ENCODE results near the gene RNF2. TPM values are rescaled to one million over a fixed set of nuclear protein-coding genes. Genes with fewer than 3 reads are reported as not detected.
A peak's percentile ranks its signal among the peaks of the same experiment; 100 is the strongest.

Gene RNF2
- total and polyA plus RNA-seq, 2 experiments from 2014 or later: 18.2 to 19.6 TPM

GRCh38 chr1:185070051-185070450 is 24.7 kb downstream of the RNF2 start:
- no peak for DNase-seq
- H3K9me2 ChIP-seq (ENCODE audit: insufficient read depth): no peaks in the 10 kb centered on the region
- no peak overlapping the region for H3K27ac ChIP-seq
- H4K20me1 ChIP-seq (ENCODE audit: insufficient read depth): no peaks in the 10 kb centered on the region
- no peak overlapping the region for H3K4me3 ChIP-seq
- in situ Hi-C loops (cut with MboI): no loop called here
- TF ChIP-seq EZH2 (IDR thresholded peaks at IDR 0.05; ENCODE audit: insufficient read depth, poor library complexity, severe bottlenecking) (no peak), EZH2phosphoT487 (IDR thresholded peaks at IDR 0.05; ENCODE audit: insufficient read depth, low read depth) (no peak)
- H3F3A ChIP-seq (ENCODE audit: insufficient read depth): peaks cover 10% of the 10 kb centered on the region; the same call in 1 of the 2 replicates
- no peak overlapping the region for H3K4me2 ChIP-seq (ENCODE audit: unreplicated experiment)
- H3K36me3 ChIP-seq (ENCODE audit: low read depth): no peaks in the 10 kb centered on the region
- H2AFZ ChIP-seq: no peak overlapping the region
- H3K9ac ChIP-seq: no peak overlapping the region
- no peaks in the 10 kb centered on the region for H3K27me3 ChIP-seq (replicated peaks; ENCODE audit: insufficient read depth)
- no peaks in the 10 kb centered on the region for H3K9me3 ChIP-seq (ENCODE audit: low read depth)
- peaks cover 100% of the 10 kb centered on the region for H3K79me2 ChIP-seq (ENCODE audit: insufficient read depth)
- peaks cover 15% of the 10 kb centered on the region; the same call in 1 of the 2 replicates for H3K4me1 ChIP-seq (ENCODE audit: insufficient read depth)

- peak; percentile 42 for DNase-seq
- Histone ChIP-seq H3K9me2 (ENCODE audit: insufficient read depth) (no peaks in the 10 kb centered on the region; the same call in 1 of the 2 replicates), H3K36me3 (ENCODE audit: low read depth) (no peaks in the 10 kb centered on the region), H3K4me3 (no peak overlapping the region), H3K9me3 (ENCODE audit: low read depth) (no peaks in the 10 kb centered on the region), H3K4me2 (ENCODE audit: unreplicated experiment) (no peak overlapping the region), H3F3A (ENCODE audit: insufficient read depth) (peaks cover 10% of the 10 kb centered on the region; the same call in 1 of the 2 replicates), H4K20me1 (ENCODE audit: insufficient read depth) (no peaks in the 10 kb centered on the region; the same call in 1 of the 2 replicates), H3K9ac (no peak overlapping the region), H2AFZ (no peak overlapping the region), H3K4me1 (ENCODE audit: insufficient read depth) (peaks cover 15% of the 10 kb centered on the region; the same call in 1 of the 2 replicates), H3K79me2 (ENCODE audit: insufficient read depth) (peaks cover 100% of the 10 kb centered on the region), H3K27me3 (replicated peaks; ENCODE audit: insufficient read depth) (no peaks in the 10 kb centered on the region), H3K27ac (no peak overlapping the region)
- in situ Hi-C loops (cut with MboI): no loop called here
- WGBS, 2 experiments (ENCODE audit: low coverage in 1 of 2, low lambda C conversion rate in 2 of 2, missing lambda C conversion rate in 2 of 2): 86 to 95% methylated on average over 2 of the region's 2 CpGs
- no peak for TF ChIP-seq EZH2phosphoT487 (IDR thresholded peaks at IDR 0.05; ENCODE audit: insufficient read depth, low read depth)
- no peak for TF ChIP-seq EZH2 (IDR thresholded peaks at IDR 0.05; ENCODE audit: insufficient read depth, poor library complexity, severe bottlenecking)
These were observed 28.4 kb downstream of the RNF2 start for GRCh38 chr1:185073725-185074124.

GRCh38 chr1:185074307-185074706 is 28.9 kb downstream of the RNF2 start:
- Histone ChIP-seq H3K4me2 (ENCODE audit: unreplicated experiment) (no peak overlapping the region), H4K20me1 (ENCODE audit: insufficient read depth) (no peaks in the 10 kb centered on the region; the same call in 1 of the 2 replicates), H3K9me2 (ENCODE audit: insufficient read depth) (no peaks in the 10 kb centered on the region; the same call in 1 of the 2 replicates), H3K4me1 (ENCODE audit: insufficient read depth) (peaks cover 15% of the 10 kb centered on the region; the same call in 1 of the 2 replicates), H2AFZ (no peak overlapping the region), H3K27ac (no peak overlapping the region), H3K79me2 (ENCODE audit: insufficient read depth) (peaks cover 100% of the 10 kb centered on the region), H3K9me3 (ENCODE audit: low read depth) (no peaks in the 10 kb centered on the region), H3K27me3 (replicated peaks; ENCODE audit: insufficient read depth) (no peaks in the 10 kb centered on the region), H3K36me3 (ENCODE audit: low read depth) (no peaks in the 10 kb centered on the region), H3K9ac (no peak overlapping the region), H3K4me3 (no peak overlapping the region), H3F3A (ENCODE audit: insufficient read depth) (peaks cover 10% of the 10 kb centered on the region; the same call in 1 of the 2 replicates)
- DNase-seq: peak; percentile 69
- in situ Hi-C loops (cut with MboI): no loop called here
- TF ChIP-seq EZH2phosphoT487 (IDR thresholded peaks at IDR 0.05; ENCODE audit: insufficient read depth, low read depth): no peak
- no peak for TF ChIP-seq EZH2 (IDR thresholded peaks at IDR 0.05; ENCODE audit: insufficient read depth, poor library complexity, severe bottlenecking)

DNA sequence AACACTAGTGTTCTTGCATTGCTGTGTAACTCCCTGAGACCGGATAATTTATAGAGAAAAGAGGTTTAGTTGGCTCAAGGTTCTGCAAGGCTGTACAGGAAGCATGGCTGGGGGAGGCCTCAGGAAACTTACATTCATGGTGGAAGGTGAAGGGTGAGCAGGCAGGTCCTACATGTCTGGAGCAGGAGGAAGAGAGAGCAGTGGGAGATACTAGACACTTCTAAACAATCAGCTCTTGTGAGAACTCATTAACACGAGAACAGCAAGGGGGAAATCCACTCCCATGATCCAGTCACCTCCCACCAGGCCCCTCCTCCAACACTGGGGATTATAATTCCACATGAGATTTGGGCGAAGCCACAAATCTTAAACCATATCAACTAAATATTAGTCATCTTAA is 30.1 kb downstream of the RNF2 start:
- Histone ChIP-seq H3K4me1 (ENCODE audit: insufficient read depth) (peaks cover 15% of the 10 kb centered on the region; the same call in 1 of the 2 replicates), H3K79me2 (ENCODE audit: insufficient read depth) (peaks cover 100% of the 10 kb centered on the region), H3K9ac (no peak overlapping the region), H3K27me3 (replicated peaks; ENCODE audit: insufficient read depth) (no peaks in the 10 kb centered on the region), H4K20me1 (ENCODE audit: insufficient read depth) (no peaks in the 10 kb centered on the region; the same call in 1 of the 2 replicates), H3K27ac (no peak overlapping the region), H2AFZ (no peak overlapping the region), H3K4me2 (ENCODE audit: unreplicated experiment) (no peak overlapping the region), H3F3A (ENCODE audit: insufficient read depth) (peaks cover 10% of the 10 kb centered on the region; the same call in 1 of the 2 replicates), H3K36me3 (ENCODE audit: low read depth) (no peaks in the 10 kb centered on the region), H3K9me2 (ENCODE audit: insufficient read depth) (no peaks in the 10 kb centered on the region; the same call in 1 of the 2 replicates), H3K9me3 (ENCODE audit: low read depth) (no peaks in the 10 kb centered on the region), H3K4me3 (no peak overlapping the region)
- TF ChIP-seq EZH2phosphoT487 (IDR thresholded peaks at IDR 0.05; ENCODE audit: insufficient read depth, low read depth) (no peak), EZH2 (IDR thresholded peaks at IDR 0.05; ENCODE audit: insufficient read depth, poor library complexity, severe bottlenecking) (no peak)
- 50 to 58% methylated on average over 3 of the region's 3 CpGs for WGBS, 2 experiments (ENCODE audit: low coverage in 1 of 2, low lambda C conversion rate in 2 of 2, missing lambda C conversion rate in 2 of 2)
- in situ Hi-C loops (cut with MboI): no loop called here
- no peak for DNase-seq
